SIG-M5 (cell line): ENCODE results near the gene USP3.
"Not testable (repeated sequence)": the region's sequence is repeated elsewhere in the genome, so short reads cannot be mapped to it uniquely, and the experiment has no call there.

ENCODE experiments used
- DNase-seq: peaks from one replicate; lab custom pipeline; 2025; lab: John Stamatoyannopoulos, UW

Gene USP3

GRCh38 chr15:63610209-63610841 lies 105.9 kb downstream of the USP3 start:
- peak; percentile 53 for DNase-seq

DNA sequence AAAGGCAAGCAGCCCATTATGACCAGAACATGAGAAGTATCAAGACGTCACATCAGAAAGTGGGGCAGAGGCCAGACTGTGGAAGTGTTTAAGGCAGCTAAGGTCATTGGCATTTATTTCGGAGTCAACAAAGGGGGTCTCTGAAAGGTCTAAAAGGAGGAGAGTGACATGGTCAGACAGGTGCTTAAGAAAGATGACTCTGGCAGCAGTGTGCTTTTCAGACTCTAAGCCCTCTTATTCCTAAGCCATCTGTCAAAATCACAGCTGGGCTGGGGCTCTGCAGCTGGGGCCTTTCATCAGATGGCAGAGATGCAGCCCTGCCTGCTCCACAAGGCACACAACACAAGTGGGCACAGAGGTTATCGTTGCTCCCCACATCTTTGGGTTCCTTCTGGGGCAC lies 106.8 kb downstream of the USP3 start:
- no peak for DNase-seq

- DNase-seq = no peak
Measured at GRCh38 chr15:63612300-63612699, 107.9 kb downstream of the USP3 start.

DNA sequence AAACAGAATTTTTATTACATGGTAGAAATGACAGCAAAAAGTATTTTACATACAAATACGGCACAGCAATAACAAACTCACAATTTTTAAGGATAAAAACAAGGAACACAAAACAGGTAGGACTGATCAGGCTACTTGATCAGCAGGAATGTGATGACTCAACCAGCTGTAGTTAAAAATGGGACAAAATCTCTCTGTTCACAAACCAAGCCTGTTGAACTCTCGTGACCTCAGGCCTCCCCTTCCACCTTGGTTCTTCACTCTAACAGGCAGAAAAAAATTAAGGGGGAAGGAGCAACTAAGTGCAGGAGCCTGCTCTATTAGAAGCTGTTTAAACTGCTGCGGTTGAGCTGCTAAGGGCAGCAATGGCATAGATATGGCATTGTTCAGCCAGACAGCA lies 111.5 kb downstream of the USP3 start:
- no peak for DNase-seq

DNA sequence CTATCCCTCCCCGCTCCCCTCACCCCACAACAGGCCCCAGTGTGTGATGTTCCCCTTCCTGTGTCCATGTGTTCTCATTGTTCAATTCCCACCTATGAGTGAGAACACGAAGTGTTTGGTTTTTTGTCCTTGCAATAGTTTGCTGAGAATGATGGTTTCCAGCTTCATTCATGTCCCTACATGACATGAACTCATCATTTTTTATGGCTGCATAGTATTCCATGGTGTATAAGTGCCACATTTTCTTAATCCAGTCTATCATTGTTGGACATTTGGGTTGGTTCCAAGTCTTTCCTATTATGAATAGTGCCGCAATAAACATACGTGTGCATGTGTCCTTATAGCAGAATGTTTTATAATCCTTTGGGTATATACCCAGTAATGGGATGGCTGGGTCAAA lies 112.8 kb downstream of the USP3 start:
- DNase-seq = not testable (repeated sequence)

DNA sequence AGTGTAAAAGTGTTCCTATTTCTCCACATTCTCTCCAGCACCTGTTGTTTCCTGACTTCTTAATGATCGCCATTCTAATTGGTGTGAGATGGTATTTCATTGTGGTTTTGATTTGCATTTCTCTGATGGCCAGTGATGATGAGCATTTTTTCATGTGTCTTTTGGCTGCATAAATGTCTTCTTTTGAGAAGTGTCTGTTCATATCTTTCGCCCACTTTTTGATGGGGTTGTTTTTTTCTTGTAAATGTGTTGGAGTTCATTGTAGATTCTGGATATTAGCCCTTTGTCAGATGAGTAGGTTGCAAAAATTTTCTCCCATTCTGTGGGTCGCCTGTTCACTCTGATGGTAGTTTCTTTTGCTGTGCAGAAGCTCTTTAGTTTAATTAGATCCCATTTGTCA lies 113.2 kb downstream of the USP3 start:
- DNase-seq = not testable (repeated sequence)

GRCh38 chr15:63620760-63621159 lies 116.4 kb downstream of the USP3 start:
- not testable (repeated sequence) for DNase-seq

- DNase-seq = no peak
Measured at GRCh38 chr15:63623232-63623969, 119.0 kb downstream of the USP3 start.

DNA sequence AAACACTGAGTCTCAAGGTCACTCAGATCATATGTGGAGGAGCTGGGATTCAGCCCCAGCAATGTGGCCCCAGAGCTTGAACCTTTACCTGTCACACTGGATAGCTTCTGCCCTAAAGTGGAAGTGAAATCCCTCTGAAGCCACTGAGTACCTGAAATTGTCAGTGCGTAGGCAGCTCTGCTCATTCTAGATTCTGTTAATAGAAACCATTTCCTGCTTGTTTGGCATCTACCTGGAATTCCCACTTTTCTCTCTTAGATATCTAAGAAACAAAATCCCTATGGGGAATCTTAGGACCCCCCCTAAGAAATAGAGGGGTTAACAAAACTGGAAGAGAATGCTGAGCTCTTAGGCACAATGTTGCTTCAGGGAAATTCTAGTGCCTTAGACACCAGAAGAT lies 122.6 kb downstream of the USP3 start:
- no peak for DNase-seq

GRCh38 chr15:63628123-63628822 lies 123.9 kb downstream of the USP3 start:
- DNase-seq = no peak

GRCh38 chr15:63630036-63630751 lies 125.8 kb downstream of the USP3 start:
- DNase-seq = no peak

GRCh38 chr15:63633312-63633711 lies 128.9 kb downstream of the USP3 start:
- DNase-seq = no peak

- DNase-seq = no peak
Measured at GRCh38 chr15:63634154-63634553, 129.8 kb downstream of the USP3 start.

- no peak for DNase-seq
Measured at GRCh38 chr15:63636518-63637061, 132.2 kb downstream of the USP3 start.

DNA sequence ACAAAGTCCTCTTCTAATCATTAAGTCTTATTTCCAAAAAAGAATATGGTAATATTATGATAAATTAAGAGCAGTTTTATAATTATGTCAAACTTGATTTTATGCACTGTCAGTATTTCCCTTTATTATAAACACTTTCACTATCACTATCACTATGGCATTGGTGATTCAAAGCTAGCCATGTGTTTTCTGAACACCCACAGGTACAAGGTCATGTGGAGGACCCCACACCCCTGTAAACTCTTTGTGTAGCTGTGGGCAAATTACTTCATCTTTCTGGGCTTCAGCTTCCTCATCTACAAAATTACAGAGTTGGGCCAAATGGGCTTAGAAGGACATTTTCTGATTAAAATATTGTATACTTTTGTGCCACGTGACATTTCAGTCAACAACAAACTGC lies 134.4 kb downstream of the USP3 start:
- DNase-seq = no peak

GRCh38 chr15:63640146-63640545 lies 135.8 kb downstream of the USP3 start:
- no peak for DNase-seq
